A549 treated with dexamethasone at 1 μM for 4 hours (cell line): Measurements from ENCODE around the gene MYH2. TPM values are rescaled to one million over a fixed set of nuclear protein-coding genes. Genes with fewer than 3 reads are reported as not detected.

Experiments used
- total RNA-seq: library from RNA; stranded (reverse); fragments of 200-300 nt; extraction: Qiagen RNA extraction; gene quantifications from 5 replicates; pipeline ENCODE4 v1.2.3, GENCODE V29; 2022

The MYH2 gene
- not detected in 5 replicates for total RNA-seq

DNA sequence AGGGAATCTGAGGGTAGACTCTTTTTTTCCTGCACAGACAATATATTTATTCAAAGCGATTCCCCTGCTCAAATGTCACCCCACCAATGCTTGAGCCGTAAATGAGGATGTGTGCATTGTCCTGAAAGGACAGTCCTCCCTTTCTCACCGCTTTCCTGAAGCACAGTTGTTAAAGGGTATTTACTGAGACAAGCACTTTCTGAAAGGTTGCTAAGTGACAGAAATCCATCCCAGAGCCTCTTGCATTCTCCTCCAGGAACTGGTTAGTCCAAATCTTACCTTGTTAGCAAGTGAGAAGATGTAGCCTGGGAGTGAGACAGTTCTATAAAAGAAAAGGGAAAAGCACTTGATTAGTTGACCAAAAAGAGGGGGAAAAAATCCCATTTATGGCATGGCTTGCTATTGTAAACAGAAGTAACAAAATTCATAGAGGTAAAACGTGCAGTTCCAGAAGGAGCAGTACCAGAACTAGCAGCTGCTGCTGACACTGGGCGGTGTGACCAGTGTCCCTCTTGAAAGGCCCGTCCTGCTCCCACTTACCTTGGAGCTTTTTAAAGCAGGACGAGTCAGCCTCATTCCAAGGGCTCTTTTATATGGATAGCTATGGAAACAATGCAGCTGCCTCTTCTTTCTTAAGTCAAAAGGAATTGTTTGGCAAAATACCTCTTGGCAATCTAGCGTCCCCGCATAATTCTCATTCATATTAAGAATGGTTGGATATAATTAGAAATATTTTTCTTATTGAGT lies at the start of gene MYH2:
Gene MYH2, minus strand, starts transcription at position 563 of the 747 bp plus-strand sequence. CDS start 1,738 bp downstream, outside the sequence.

DNA sequence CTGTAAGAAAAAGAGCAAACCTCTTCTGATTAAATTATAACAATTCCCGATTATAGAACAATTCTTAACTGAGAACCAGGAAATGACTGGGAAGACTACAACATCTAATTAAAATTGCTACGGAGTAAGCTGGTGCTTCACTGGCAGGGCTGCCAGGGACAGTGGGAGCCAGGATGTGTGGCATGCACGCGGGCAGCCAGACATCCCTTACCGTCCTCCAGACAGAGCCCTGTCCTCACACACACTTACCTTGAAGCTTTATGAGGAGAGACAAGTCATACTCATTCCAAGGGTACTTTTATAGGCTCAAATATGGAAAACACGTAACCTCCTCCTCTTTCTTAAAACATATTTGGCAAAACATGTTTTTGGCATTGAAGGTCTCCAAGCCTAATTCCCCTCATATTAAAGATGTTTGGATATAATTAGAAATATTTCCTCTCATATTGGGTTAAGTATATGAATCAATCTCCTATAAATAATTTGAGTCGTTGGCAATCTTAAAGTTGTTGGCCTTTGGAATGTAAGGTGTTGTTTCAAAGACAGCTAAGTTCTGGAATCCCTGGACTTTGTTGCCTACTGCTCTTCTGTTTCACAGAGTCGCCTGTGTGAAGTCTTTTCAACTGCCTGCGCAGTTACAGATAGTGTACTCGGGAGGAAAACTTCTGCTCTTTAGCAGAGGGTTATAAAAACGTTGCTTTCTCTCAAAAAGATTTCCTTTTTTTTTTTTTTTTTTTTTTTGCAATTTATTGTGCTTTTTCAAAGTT lies 31.0 kb downstream of the MYH2 start, which contains the start of gene MYH1:
Gene MYH1, minus strand, starts transcription at position 272 of the 767 bp plus-strand sequence. CDS start 1,900 bp downstream, outside the sequence.

Other genes starting within 250 kb of the MYH2 start
- 0.01 TPM in 2 of 5 replicates, not detected in the others for gene MYH13, start 176.7 kb downstream of the MYH2 start, total RNA-seq
- 0.02 TPM in 1 of 5 replicates, not detected in the others for gene MYH8, start 127.7 kb downstream of the MYH2 start, total RNA-seq
- gene MYH4, start 80.1 kb downstream of the MYH2 start, total RNA-seq: not detected in 5 replicates
- gene MYH1, start 31.1 kb downstream of the MYH2 start, total RNA-seq: not detected in 5 replicates
- gene MYH3, start 107.7 kb upstream of the MYH2 start, total RNA-seq: 0.39 to 0.93 TPM (median 0.77 TPM) in 5 replicates
- gene SCO1, start 147.9 kb upstream of the MYH2 start, total RNA-seq: 48.2 to 58.7 TPM (median 57.1 TPM) in 5 replicates
- 6.1 to 8.1 TPM (median 7.6 TPM) in 5 replicates for gene ADPRM, start 147.9 kb upstream of the MYH2 start, total RNA-seq
- gene TMEM220, start 180.4 kb upstream of the MYH2 start, total RNA-seq: 1.4 to 3.4 TPM (median 2.3 TPM) in 5 replicates